OCI-LY3 (cell line): ENCODE results near the gene SEPHS2.

Experiments
- CTCF ChIP-seq: fragments of 200-600, 300-600 bp; sonication (generic); IDR thresholded peaks from 2 replicates; pipeline ENCODE4 v1.5.1; 2014; ENCODE audit warnings: antibody characterized with exemption, low read length, low read depth
- EZH2phosphoT487 ChIP-seq: fragments of 200-600 bp; shearing (Covaris generic); IDR thresholded peaks from 2 replicates; pipeline ENCODE4 v1.6.1; 2018; ENCODE audit warnings: antibody characterized with exemption, mixed run types, low read depth

GRCh38 chr16:30456302-30456701 is 10.6 kb upstream of the SEPHS2 start:
- TF ChIP-seq CTCF (no peak), EZH2phosphoT487 (no peak)
